ENCODE data around the gene GPHN.
"Not testable (repeated sequence)": the region's sequence is repeated elsewhere in the genome, so short reads cannot be mapped to it uniquely, and the experiment has no call there.

The GPHN gene

DNA sequence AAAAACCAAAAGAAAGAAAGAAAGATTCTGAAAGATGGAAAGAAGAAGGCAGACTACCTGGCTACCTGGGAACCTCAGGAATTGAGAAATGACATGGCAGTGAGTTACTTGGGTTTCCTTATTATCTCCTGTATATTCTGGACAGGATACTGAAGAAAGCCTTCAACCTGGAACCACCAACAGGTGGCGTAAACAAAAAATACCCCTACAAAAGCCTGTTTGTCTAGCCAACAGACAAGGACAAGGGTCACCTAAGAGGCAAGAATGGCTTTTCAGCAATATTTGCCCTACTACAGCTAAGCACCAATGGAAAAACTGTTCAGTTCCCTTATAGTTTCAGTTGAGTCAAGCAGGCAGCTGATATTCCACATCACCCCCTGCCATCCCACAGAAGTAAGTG, 274.9 kb downstream of the GPHN start:
- DNase-seq (ENCODE audit: low read depth in 2 of 2) = no peak

DNA sequence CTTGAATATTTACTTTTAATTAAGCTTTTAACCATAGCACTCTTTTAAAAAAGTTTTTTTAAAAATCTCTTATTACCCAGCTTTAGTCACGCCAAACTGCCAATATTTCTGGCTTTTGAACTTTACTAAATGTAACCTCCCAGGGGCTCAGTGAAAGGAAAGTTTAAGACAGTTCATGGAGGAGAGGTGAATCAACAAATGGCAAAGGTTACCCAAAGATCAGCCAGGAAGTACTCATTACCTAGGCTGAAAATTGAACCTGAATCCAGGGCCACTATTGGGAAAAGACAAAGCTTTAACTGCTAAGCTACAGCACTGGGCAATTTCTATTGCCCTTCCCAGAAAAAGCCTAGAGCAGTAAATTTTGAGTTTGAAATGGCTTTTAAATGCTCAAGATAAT, 282.2 kb downstream of the GPHN start:
- DNase-seq (ENCODE audit: low read depth in 2 of 2) = no peak

DNA sequence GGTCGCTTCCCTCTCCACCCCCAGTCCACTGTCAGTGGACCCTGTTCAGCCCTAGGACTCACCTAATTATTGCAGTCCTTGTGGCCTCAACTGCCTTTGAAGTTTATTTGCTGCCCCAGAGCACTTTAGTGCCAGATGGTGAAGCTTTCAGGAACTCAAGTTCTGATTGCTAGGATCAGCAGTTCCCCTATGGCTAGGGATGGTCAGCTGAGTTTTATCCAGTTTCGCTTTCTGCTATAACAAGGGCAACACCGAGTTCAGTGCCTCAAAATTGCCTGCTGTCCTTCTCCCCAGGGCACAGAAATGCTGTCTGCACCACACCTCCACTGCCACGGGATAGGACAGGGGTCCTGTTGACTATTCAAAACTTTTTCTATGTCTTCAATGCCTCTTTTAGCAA, 295.0 kb downstream of the GPHN start:
- DNase-seq (ENCODE audit: low read depth in 2 of 2) = no peak

DNA sequence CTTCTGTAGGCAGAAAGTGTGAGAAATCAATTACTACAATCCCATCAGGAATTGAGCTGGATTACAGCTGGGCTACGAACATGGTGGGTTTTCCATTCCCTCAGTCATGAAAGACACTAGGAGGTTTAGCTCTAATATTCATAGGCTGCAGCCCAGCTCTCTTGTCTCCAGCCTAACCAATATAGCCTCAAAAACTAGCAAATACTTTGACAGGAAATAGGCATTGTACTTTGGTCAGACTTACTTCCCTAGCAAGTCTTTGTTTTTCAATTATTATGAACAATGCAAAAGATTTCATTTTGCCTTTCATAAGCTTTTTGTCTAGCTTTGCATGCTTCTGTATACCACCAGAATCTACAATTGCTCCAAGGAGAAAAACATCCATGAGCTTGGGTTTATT, 296.2 kb downstream of the GPHN start:
- DNase-seq (ENCODE audit: low read depth in 2 of 2) = no peak

DNA sequence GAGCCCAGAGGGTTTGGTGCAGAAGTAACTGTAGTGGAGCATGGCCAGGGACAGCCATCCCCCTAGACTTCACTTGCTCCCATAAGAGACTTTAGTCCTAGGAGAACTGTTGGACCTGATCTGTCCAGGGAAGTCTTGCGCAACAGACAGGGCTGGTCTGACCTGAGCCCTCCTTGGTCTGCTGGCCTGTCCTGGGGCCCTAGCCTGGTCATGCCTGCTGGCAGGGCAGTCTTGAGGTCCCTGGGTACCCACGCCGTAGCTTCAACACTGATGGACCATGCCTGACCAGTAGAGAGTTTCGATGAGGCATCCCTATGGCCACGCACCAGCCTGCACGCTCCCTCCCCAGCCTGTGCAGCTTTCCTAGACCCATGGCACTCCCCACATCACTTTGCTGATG, 305.7 kb downstream of the GPHN start:
- DNase-seq (ENCODE audit: low read depth in 2 of 2) = no peak

DNA sequence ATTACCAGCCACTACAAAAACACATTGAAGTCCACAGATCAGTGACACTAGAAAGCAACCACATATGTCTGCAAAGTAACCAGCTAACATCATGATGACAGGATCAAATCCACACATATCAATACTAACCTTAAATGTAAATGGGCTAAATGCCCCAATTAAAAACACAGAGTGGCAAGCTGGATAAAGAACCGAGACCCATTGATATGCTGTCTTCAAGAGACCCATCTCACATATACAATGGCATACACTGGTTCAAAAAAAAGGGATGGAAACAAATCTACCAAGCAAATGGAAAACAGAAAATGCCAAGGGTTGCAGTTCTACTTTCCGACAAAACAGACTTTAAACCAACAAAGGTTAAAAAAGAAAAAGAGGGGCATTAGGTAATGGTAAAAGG, 307.7 kb downstream of the GPHN start:
- no peak for DNase-seq (ENCODE audit: low read depth in 2 of 2)

DNA sequence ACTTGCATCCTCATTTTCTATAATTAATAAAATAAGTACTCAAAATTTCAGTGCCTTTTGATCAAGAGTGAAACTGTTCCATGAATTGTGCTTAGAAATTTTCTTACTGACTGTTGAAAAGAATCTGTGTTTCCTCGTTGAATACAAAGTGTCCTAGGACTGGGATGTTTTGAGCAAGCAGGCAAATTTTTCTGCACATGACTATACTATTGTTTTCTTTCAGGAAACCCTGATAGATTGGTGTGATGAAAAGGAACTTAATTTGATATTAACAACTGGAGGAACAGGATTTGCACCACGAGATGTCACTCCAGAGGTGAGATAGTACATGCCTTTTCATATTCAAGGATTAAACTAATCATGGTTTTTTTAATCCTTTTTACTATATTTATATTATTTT, 316.3 kb downstream of the GPHN start:
- no peak for DNase-seq (ENCODE audit: low read depth in 2 of 2)

DNA sequence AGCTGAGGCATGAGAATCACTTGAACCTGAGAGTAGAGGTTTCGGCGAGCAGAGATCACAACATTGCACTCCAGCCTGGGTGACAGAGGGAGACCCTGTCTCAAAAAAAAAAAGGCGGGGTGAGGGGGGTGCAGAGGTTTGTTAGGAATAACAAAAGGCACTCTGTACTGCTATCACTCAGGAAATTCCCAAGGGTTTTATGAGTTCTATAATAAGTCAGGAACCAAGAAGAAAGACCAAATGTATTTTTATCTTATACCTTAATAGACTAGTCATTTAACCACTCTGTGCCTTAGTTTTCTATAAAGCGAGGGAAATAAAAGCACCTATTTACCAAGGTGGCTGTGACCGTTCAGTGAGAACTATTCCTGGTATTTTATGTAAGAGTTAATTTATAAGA, 319.2 kb downstream of the GPHN start:
- no peak for DNase-seq (ENCODE audit: low read depth in 2 of 2)

DNA sequence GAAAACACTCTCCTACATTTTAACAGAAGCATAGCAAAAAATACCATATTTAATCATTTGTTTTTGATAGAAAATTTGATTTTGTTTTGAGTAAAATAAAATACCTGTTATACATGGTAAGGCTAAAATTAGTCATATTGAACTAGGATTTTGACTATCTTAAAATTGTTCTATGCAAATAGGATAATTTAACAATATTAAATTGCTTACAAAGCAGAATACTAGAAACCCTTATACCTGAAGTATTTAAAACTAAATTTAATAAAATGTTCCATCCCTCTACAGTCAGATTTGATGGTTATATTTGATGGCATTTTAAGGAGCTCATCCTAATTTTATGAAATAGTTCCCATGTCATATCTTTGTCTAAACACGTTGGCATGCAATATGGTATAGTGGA, 323.2 kb downstream of the GPHN start:
- DNase-seq (ENCODE audit: low read depth in 2 of 2) = no peak

DNA sequence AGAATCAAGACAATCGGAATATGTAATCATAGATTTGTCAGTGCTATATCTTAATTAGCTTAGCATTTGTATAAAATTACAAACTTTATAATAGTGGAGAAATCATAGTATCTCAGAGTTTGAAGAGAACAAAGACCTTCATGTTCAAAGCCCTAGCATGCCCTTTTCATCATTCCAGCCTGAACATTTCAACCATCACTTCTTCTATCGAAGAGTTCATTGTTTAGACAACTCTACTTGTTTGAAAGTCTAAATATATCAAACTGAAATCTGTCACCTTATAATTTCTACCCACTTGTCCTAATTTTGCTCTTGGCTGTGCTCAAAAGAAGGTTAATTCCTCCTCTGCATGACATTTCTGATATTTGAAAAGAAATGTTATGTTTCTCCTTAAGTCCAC, 325.9 kb downstream of the GPHN start:
- no peak for DNase-seq (ENCODE audit: low read depth in 2 of 2)

DNA sequence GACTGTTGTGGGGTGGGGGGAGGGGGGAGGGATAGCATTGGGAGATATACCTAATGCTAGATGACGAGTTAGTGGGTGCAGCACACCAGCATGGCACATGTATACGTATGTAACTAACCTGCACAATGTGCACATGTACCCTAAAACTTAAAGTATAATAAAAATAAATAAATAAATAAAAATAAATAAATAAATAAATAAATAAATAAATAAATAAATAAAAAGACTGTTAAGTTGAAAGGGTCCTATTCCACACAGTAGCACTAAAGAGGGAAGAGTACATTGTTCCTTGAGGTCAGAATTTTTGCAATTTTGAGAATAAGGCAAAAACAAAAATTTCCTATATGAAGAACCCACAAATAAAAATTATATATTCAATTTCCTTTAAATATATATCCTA, 329.5 kb downstream of the GPHN start:
- DNase-seq (ENCODE audit: low read depth in 2 of 2) = not testable (repeated sequence)

DNA sequence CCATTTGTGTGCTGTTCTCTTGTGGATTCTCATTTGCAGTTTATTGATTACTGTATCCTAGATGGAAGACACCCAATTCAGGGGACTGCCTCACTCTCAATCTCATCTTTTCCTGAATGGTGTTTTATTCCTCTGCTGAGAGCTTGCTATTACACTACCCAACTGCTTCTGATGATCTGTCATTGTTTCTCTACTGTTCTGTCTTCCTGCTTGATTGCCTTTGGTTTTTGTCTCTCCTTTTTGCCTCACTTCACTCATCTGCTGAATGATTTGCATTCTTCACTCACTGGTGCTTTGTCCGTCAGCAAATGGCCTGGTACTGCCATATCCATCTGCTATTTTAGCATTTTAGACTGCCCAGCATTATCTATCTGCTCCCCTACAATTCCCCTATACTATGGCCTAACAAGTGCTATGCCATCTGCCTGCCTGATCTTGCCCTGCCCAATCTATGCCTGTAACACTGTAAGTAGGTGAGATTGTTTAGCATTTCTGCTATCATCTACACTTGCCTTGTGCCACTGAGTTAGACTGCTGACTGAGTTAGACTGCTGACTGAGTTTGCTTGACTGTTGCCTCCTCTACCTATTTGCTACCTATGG, 335.1 kb downstream of the GPHN start:
- DNase-seq (ENCODE audit: low read depth in 2 of 2) = no peak

DNA sequence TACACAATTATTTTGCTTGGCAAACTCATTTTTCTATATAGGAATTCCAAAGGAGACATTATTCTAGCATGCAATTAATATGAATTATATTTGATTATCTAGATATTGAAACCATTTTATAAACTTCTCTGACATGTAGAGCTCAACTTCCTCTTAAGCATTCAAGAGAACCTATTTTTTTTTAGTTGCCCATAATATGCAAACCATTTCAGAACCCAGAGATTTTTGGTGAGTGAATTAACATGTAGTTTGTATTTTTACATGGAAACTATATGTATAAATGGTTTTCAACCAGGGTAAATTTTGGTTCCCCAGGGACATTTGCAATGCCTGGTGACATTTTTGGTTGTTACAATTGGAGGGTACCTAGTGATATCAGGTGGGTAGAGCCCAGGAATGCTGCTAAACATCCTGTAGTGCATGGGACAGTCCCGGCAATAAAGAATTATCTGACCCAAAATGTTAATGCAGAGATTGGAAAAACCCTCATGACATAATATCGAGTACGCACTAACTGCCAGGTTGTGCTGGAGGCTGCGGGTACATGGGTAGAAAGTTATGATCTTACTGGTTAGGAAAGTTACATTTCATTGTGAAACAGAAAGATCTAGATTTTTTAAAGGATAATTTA, 342.4 kb downstream of the GPHN start:
- no peak for DNase-seq (ENCODE audit: low read depth in 2 of 2)

DNA sequence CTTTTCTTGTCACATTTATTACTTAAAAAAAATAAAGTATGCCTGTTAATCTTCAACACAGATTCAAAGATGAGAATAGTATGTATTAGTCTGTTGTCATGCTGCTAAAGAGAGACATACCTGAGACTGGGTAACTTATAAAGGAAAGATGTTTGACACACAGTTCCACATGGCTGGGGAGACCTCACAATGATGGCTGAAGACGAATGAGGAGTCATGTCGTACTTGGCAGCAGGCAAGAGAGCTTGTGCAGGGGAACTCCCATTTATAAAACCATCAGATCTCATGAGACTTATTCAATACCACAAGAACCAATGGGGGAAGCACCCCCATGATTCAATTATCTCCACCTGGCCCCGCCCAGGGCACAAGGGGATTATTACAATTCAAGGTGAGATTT, 345.4 kb downstream of the GPHN start:
- no peak for DNase-seq (ENCODE audit: low read depth in 2 of 2)

DNA sequence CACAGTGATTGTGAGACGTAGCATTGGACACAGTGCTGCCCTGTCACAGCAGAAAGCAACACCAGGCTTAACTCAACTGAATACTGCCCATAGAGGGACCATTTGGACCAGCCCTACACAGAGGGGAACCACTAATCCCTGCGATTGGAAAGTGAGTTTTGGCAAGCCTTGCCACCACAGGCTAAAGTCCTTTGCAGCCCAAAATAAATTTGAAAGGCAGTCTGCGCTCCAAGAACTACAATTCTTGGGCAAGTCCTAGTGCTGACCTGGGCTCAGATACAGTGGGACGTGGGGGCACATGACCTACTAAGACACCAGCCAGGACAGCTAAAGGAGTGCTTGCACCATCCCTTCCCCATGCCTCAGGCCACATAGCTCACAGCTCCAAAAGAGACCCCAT, 349.9 kb downstream of the GPHN start:
- no peak for DNase-seq (ENCODE audit: low read depth in 2 of 2)

DNA sequence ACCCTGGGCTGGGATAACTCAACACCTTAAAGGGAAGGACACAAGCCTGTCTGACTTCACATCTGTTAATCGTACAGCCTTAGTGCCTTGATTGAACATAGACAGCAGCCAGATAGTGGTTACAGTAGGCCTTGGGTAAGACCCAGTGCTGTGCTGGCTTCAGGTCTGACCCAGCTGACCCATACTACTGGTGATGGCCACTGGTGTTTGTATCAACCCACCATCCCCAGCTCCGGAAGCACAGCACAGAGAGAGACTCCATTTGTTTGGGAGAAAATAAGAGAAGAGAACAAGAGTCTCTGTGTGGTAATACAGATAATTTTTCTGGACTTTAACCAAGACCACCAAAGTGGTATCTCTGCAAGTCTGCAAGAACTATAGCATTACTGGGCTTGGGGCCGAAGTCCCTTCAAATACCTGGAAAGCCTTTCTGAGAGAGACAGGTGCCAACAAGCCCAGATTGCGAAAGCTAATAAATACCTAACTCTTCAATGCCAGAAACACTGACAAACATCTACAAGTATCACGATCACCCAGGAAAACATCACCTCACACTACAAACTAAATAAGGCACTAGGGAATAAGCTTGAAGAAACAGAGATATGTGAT, 351.2 kb downstream of the GPHN start:
- DNase-seq (ENCODE audit: low read depth in 2 of 2) = no peak

DNA sequence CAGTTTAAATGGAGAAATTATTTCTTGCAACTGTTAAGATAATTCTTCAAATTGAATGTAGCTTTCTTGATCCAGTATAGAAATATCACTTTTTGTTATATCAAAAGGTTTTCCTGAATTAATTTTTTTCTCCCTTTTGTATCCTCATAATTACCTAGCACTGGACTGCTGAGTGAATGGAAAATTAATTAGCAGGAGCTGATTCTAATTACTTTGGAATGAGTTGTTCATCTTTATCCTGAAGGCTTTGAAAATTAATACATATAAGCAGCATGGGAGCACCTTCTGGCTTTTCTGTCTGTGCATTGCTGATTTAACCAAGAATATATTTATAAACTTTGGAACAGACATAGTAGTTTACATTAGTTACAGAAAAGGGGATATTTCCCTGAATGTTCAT, 373.6 kb downstream of the GPHN start:
- DNase-seq (ENCODE audit: low read depth in 2 of 2) = no peak

DNA sequence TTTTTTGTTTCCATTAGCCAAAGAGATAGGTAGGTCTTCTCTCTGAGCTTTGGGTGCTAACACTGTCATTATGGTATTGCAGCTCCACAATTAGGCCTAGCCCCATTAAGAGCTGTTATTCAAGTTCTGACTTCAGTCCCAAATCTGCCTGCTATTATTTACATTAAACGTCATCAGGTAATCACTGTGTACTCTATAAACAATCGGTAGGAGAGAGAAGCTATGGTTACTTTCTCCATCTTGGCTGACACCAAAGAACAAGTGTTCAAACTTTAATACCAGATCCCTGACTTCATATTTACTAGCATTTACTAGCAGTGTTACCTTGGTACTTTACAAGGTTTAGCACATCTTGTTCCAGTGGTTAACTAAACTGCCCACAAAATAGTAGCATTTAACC, 376.2 kb downstream of the GPHN start:
- DNase-seq (ENCODE audit: low read depth in 2 of 2) = no peak

DNA sequence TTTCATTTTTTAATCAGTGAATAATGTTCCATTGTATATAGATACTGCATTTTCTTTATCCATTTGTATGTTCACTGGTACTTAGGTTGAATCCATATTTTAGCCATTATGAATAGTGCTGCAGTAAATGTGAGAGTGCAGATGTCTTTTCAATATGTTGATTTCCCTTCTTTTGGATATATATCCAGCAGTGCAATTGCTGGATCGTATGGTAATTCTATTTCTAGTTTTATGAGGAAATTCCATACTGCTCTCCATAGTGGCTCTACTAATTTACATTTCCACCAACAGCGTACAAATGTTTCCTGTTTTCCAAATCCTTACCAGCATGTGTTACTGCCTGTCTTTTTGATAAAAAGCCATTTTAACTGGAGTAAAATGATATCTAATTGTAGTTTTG, 392.8 kb downstream of the GPHN start:
- DNase-seq (ENCODE audit: low read depth in 2 of 2) = no peak

DNA sequence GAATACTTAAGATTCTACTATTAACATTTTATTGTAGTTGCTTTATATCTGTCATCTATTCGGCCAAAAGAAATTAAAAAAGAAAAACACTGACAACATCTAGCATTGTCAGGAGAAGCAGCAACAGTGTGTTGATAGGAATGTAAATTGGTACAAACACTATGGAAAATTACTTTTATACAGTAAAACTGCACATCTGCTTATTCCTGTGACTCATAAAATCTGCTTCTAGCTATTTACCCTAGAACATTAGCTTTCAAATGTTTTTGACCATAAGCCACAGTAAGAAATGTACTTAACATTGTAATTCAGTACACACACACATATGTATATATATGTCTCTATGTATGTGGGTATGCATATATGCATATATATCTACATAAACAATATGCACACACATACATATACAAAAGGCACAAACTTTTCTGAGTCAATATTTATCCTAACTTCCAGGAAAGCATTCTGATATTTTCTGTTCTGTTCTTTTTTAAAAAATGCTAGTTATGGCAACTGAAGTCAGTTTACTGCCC, 402.4 kb downstream of the GPHN start:
- no peak for DNase-seq (ENCODE audit: low read depth in 2 of 2)

DNA sequence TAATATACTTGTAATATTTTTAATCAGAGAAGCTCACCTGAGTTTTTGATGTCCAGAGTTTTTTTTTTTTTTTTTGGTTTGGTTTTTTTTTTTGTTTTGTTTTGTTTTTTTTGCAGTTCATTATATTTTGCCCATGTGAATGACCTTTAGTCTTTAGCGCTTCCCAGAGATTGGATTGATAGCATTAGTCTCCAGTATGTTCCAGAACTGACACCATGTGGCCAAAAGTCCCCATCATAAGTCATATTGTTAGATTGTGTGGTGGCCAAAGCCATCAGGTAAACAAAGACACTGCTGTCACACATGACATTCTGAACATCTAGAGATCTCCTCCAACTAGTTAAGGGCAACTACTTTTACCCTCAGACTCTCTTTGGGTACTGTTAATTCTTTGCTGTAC, 408.5 kb downstream of the GPHN start:
- DNase-seq (ENCODE audit: low read depth in 2 of 2) = no peak

DNA sequence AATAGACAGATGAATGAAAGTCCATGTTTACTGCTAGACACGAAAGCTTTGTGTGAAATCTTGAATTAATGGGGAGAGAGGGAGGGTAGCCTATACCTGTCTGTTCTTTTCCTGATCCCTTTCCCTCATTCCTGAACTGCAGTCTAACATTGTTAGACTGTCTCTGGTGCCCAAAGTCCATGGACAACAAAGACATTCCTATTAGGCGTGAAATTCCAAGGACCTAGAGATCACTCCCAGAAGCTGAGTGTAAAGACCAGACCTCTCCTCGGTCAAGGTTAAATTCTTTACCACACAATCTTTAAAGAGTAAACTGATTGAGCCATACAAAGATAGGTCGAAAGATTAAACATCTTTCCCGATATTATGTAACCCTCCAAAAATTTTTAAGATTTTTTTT, 410.6 kb downstream of the GPHN start:
- DNase-seq (ENCODE audit: low read depth in 2 of 2) = no peak

DNA sequence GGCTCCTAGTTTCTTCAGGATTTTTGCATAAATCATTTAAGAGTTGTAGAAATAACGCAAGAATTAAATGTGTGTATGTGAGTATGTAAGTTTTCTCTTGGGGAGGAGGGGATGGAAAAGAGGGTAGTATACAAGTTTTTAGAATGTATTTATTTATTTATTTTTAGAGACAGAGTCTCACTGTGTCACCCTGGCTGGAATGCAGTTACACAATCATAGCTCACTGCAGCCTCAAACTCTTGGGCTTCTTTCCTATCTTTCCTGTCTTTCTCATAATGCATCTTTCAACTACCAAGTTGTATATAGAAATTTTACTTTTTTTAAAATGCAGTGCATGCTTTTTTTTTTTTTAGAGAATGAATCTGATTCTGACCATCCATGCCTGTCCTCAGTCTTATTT, 412.2 kb downstream of the GPHN start:
- no peak for DNase-seq (ENCODE audit: low read depth in 2 of 2)

DNA sequence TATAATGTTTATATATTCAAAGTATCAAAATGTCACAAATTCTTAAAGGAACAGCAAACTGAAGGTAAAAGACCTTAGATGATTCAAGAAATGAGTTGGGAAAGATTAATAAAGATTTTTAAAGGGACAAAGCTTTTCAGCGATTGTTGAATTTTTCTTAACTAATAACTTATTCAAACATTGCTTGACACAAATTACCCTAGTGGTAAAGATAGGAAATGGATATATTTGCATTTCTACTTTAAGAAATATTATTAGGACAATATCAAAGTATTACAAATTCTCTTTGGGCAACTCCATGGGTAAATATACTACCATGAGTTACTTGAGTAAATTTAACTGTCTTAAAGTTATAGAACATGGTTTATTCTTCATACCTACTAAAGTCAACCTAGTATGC, 415.3 kb downstream of the GPHN start:
- DNase-seq (ENCODE audit: low read depth in 2 of 2) = no peak

Data from stimulated activated CD8-positive, alpha-beta memory T cell treated with anti-CD3 and anti-CD28 coated beads, Interleukin-7, amount 100 ng/mL, for 4 hours (primary cell).